ENCODE measurements around the gene PLB1.

PLB1 gene

GRCh38 chr2:28580078-28580477 lies 84.2 kb downstream of the PLB1 start:
- H3K4me1 Mint-ChIP-seq = peaks cover 31% of the 10 kb centered on the region
- H3K27ac Mint-ChIP-seq = no peak overlapping the region
- DNase-seq = no peak
- CTCF ChIA-PET = interaction anchor here (1.5 kb wide), 1 partner anchor 15 kb away, joined by 4 read pairs; no protein-coding TSS in a partner anchor
- no peak overlapping the region for H3K4me3 Mint-ChIP-seq
- peaks cover 31% of the 10 kb centered on the region for H3K36me3 Mint-ChIP-seq
- peaks cover 8% of the 10 kb centered on the region for H3K27me3 Mint-ChIP-seq
- no peaks in the 10 kb centered on the region for H3K9me3 Mint-ChIP-seq

- H3K27ac Mint-ChIP-seq = no peak overlapping the region
- H3K27me3 Mint-ChIP-seq = peaks cover 8% of the 10 kb centered on the region
- CTCF ChIA-PET = interaction anchor here (0.7 kb wide), 2 partner anchors 13 to 49 kb away, joined by 3 read pairs; no protein-coding TSS in a partner anchor
- no peaks in the 10 kb centered on the region for H3K9me3 Mint-ChIP-seq
- no peak for DNase-seq
- peaks cover 42% of the 10 kb centered on the region for H3K4me1 Mint-ChIP-seq
- peaks cover 31% of the 10 kb centered on the region for H3K36me3 Mint-ChIP-seq
- no peak overlapping the region for H3K4me3 Mint-ChIP-seq
These were observed 85.5 kb downstream of the PLB1 start for GRCh38 chr2:28581312-28581711.

GRCh38 chr2:28582152-28582551 lies 86.3 kb downstream of the PLB1 start:
- H3K9me3 Mint-ChIP-seq = no peaks in the 10 kb centered on the region
- peaks cover 36% of the 10 kb centered on the region for H3K36me3 Mint-ChIP-seq
- peaks cover 8% of the 10 kb centered on the region for H3K27me3 Mint-ChIP-seq
- CTCF ChIA-PET = interaction anchor here (2.7 kb wide), 1 partner anchor 15 kb away, joined by 11 read pairs; no protein-coding TSS in a partner anchor
- peak overlapping the region; percentile 16 for H3K27ac Mint-ChIP-seq
- DNase-seq = no peak
- H3K4me3 Mint-ChIP-seq = no peak overlapping the region
- H3K4me1 Mint-ChIP-seq = peaks cover 49% of the 10 kb centered on the region

GRCh38 chr2:28582595-28582994 lies 86.7 kb downstream of the PLB1 start:
- Mint-ChIP-seq H3K4me3 (no peak overlapping the region), H3K27ac (no peak overlapping the region), H3K36me3 (peaks cover 39% of the 10 kb centered on the region), H3K4me1 (peaks cover 53% of the 10 kb centered on the region), H3K27me3 (peaks cover 8% of the 10 kb centered on the region), H3K9me3 (no peaks in the 10 kb centered on the region)
- CTCF ChIA-PET = interaction anchor here (2.7 kb wide), 1 partner anchor 15 kb away, joined by 11 read pairs; no protein-coding TSS in a partner anchor
- no peak for DNase-seq

- peak; percentile 47 for DNase-seq
- Mint-ChIP-seq H3K27me3 (peaks cover 8% of the 10 kb centered on the region), H3K27ac (peak overlapping the region; percentile 49), H3K36me3 (peaks cover 44% of the 10 kb centered on the region), H3K4me3 (no peak overlapping the region), H3K4me1 (peaks cover 66% of the 10 kb centered on the region), H3K9me3 (no peaks in the 10 kb centered on the region)
- CTCF ChIA-PET = interaction anchor here (1.3 to 2.7 kb wide), 4 partner anchors 10 to 880 kb away, joined by 3 to 13 read pairs (median 8); no protein-coding TSS in a partner anchor
These were observed 88.2 kb downstream of the PLB1 start for GRCh38 chr2:28583899-28584553.

GRCh38 chr2:28586867-28587266 lies 91.0 kb downstream of the PLB1 start:
- Mint-ChIP-seq H3K36me3 (peaks cover 46% of the 10 kb centered on the region), H3K4me1 (peaks cover 77% of the 10 kb centered on the region), H3K9me3 (no peaks in the 10 kb centered on the region), H3K27ac (peak overlapping the region; percentile 78), H3K27me3 (peaks cover 6% of the 10 kb centered on the region), H3K4me3 (peak overlapping the region; percentile 16)
- CTCF ChIA-PET = interaction anchor here (1.0 to 3.4 kb wide), 3 partner anchors 20 to 163 kb away, joined by 3 to 13 read pairs (median 3); no protein-coding TSS in a partner anchor
- DNase-seq = peak; percentile 89

- Mint-ChIP-seq H3K27me3 (peaks cover 6% of the 10 kb centered on the region), H3K36me3 (peaks cover 46% of the 10 kb centered on the region), H3K4me3 (peak overlapping the region; percentile 16), H3K27ac (peak overlapping the region; percentile 78), H3K9me3 (no peaks in the 10 kb centered on the region), H3K4me1 (peaks cover 72% of the 10 kb centered on the region)
- DNase-seq = no peak
- CTCF ChIA-PET = interaction anchor here (1.2 to 3.4 kb wide), 2 partner anchors 20 to 43 kb away, joined by 3 to 13 read pairs; no protein-coding TSS in a partner anchor
These were observed 91.8 kb downstream of the PLB1 start for GRCh38 chr2:28587526-28588291.

GRCh38 chr2:28588292-28588670 lies 92.4 kb downstream of the PLB1 start:
- peak overlapping the region; percentile 16 for H3K4me3 Mint-ChIP-seq

GRCh38 chr2:28589746-28590463 lies 94.0 kb downstream of the PLB1 start:
- no peak overlapping the region for H3K4me3 Mint-ChIP-seq
- CTCF ChIA-PET = interaction anchor here (1.4 kb wide), 1 partner anchor 22 kb away, joined by 3 read pairs; no protein-coding TSS in a partner anchor
- peaks cover 6% of the 10 kb centered on the region for H3K27me3 Mint-ChIP-seq
- H3K9me3 Mint-ChIP-seq = no peaks in the 10 kb centered on the region
- H3K36me3 Mint-ChIP-seq = peaks cover 36% of the 10 kb centered on the region
- peaks cover 72% of the 10 kb centered on the region for H3K4me1 Mint-ChIP-seq
- H3K27ac Mint-ChIP-seq = no peak overlapping the region
- DNase-seq = no peak

More at GRCh38 chr2:28588292-28588670, 92.4 kb downstream of the PLB1 start:
- Mint-ChIP-seq H3K9me3 (no peaks in the 10 kb centered on the region), H3K4me1 (peaks cover 70% of the 10 kb centered on the region), H3K27ac (peak overlapping the region; percentile 78), H3K36me3 (peaks cover 46% of the 10 kb centered on the region), H3K27me3 (peaks cover 6% of the 10 kb centered on the region)
- CTCF ChIA-PET = interaction anchor here (3.4 kb wide), 1 partner anchor 21 kb away, joined by 13 read pairs; no protein-coding TSS in a partner anchor
- DNase-seq = no peak

GRCh38 chr2:28590496-28591301 lies 94.8 kb downstream of the PLB1 start:
- Mint-ChIP-seq H3K36me3 (peaks cover 30% of the 10 kb centered on the region), H3K27me3 (peaks cover 6% of the 10 kb centered on the region), H3K4me3 (no peak overlapping the region), H3K9me3 (no peaks in the 10 kb centered on the region), H3K4me1 (peaks cover 73% of the 10 kb centered on the region), H3K27ac (no peak overlapping the region)
- no peak for DNase-seq
- CTCF ChIA-PET = interaction anchor here (1.4 kb wide), 1 partner anchor 23 kb away, joined by 3 read pairs; no protein-coding TSS in a partner anchor

GRCh38 chr2:28591711-28592335 lies 96.0 kb downstream of the PLB1 start:
- peaks cover 27% of the 10 kb centered on the region for H3K36me3 Mint-ChIP-seq
- DNase-seq = no peak
- H3K4me3 Mint-ChIP-seq = no peak overlapping the region
- CTCF ChIA-PET = interaction anchor here (1.1 to 6.4 kb wide), 3 partner anchors 22 to 168 kb away, joined by 3 to 108 read pairs (median 103); partner anchors contain the start of gene PPP1CB
- H3K27me3 Mint-ChIP-seq = peaks cover 6% of the 10 kb centered on the region
- no peak overlapping the region for H3K27ac Mint-ChIP-seq
- H3K4me1 Mint-ChIP-seq = peaks cover 66% of the 10 kb centered on the region
- H3K9me3 Mint-ChIP-seq = no peaks in the 10 kb centered on the region

GRCh38 chr2:28592481-28592880 lies 96.6 kb downstream of the PLB1 start:
- Mint-ChIP-seq H3K4me3 (no peak overlapping the region), H3K9me3 (no peaks in the 10 kb centered on the region), H3K27me3 (peaks cover 6% of the 10 kb centered on the region), H3K27ac (no peak overlapping the region), H3K36me3 (peaks cover 20% of the 10 kb centered on the region), H3K4me1 (peaks cover 59% of the 10 kb centered on the region)
- no peak for DNase-seq
- CTCF ChIA-PET = interaction anchor here (1.1 to 6.4 kb wide), 6 partner anchors 21 to 168 kb away, joined by 3 to 108 read pairs (median 30); partner anchors contain the start of gene PPP1CB

All from activated naive CD4-positive, alpha-beta T cell treated with anti-CD3 and anti-CD28 coated beads, Interleukin-2, amount 10 ng/mL, durations not matched to agents 7 days and 5 days (primary cell).